ENCODE measurements around the gene DDN. TPM values are rescaled to one million over a fixed set of nuclear protein-coding genes. Genes with fewer than 3 reads are reported as not detected.

Gene DDN
- total RNA-seq, 2 experiments from 2014 or later, result 0.72 to 1.2 TPM

DNA sequence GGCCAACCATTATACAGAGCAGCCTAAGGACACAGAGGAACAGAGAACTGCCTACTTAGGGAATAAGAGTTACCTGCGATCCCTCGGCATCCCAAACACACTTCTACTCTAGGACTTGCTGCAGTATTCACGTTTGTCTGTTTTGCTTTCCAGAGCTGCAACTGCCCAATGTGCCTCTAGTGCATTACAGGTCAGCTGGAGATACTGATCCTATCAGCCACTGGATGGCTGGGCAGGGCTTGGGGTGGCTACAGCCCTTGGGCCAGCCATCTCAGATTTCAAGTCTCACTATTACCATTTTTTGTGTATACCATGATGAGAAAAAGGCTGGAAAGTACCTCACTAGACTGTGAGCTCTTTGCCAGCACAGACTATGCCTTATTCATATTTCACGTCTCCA is 46.5 kb downstream of the DDN start:
- intact Hi-C loops (cut with micrococcal nuclease), result no loop called here
- Mint-ChIP-seq H3K36me3 (ENCODE audit: low read depth) (peaks cover 6% of the 10 kb centered on the region), H3K4me3 (no peak overlapping the region), H3K4me1 (ENCODE audit: low read depth) (peaks cover 28% of the 10 kb centered on the region), H3K27me3 (no peaks in the 10 kb centered on the region), H3K9me3 (no peaks in the 10 kb centered on the region), H3K27ac (no peak overlapping the region)
- DNase-seq, result no peak
- ChIA-PET CTCF (interaction anchor here (0.7 to 51.8 kb wide), 10 partner anchors 11 to 111 kb away, joined by 3 to 896 read pairs (median 5); partner anchors contain the start of genes DDN, DDX23, FKBP11 and WNT1), POLR2A (interaction anchor here (0.7 to 2.5 kb wide), 4 partner anchors 9 to 100 kb away, joined by 3 to 11 read pairs (median 4); partner anchors contain the start of genes DDX23 and FKBP11)
- no peak for ATAC-seq
- TF ChIP-seq, protein P1, sequence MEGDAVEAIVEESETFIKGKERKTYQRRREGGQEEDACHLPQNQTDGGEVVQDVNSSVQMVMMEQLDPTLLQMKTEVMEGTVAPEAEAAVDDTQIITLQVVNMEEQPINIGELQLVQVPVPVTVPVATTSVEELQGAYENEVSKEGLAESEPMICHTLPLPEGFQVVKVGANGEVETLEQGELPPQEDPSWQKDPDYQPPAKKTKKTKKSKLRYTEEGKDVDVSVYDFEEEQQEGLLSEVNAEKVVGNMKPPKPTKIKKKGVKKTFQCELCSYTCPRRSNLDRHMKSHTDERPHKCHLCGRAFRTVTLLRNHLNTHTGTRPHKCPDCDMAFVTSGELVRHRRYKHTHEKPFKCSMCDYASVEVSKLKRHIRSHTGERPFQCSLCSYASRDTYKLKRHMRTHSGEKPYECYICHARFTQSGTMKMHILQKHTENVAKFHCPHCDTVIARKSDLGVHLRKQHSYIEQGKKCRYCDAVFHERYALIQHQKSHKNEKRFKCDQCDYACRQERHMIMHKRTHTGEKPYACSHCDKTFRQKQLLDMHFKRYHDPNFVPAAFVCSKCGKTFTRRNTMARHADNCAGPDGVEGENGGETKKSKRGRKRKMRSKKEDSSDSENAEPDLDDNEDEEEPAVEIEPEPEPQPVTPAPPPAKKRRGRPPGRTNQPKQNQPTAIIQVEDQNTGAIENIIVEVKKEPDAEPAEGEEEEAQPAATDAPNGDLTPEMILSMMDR (IDR thresholded peaks at IDR 0.05), result no peak

DNA sequence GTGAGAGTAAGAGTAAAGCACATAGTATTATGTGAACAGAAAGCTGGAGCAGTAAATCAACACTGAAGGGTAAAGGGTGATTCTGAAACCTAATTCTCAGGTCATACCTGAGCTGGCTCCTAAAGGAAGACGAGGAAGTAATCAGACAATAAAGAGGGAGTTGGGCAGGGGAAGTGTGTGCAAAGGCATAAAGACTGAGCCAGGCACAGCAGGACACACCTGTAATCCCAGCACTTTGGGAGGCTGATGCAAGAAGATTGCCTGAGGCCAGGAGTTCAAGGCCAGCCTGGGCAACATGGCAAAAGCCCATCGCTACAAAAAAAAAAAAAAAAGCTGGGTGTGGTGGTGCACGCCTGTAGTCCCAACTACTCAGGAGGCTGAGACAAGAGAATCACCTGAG is 51.4 kb downstream of the DDN start:
- intact Hi-C loops (cut with micrococcal nuclease), result no loop called here
- peaks cover 10% of the 10 kb centered on the region for H3K4me1 Mint-ChIP-seq (ENCODE audit: low read depth)
- no peak overlapping the region for H3K27ac Mint-ChIP-seq
- TF ChIP-seq, protein P1 (IDR thresholded peaks at IDR 0.05), result no peak
- ATAC-seq, result no peak
- no peak for DNase-seq
- H3K9me3 Mint-ChIP-seq, result no peaks in the 10 kb centered on the region
- CTCF ChIA-PET, result interaction anchor here (0.9 to 51.8 kb wide), 10 partner anchors 10 to 141 kb away, joined by 3 to 896 read pairs (median 4); partner anchors contain the start of genes ARF3, DDN and WNT1
- H3K36me3 Mint-ChIP-seq (ENCODE audit: low read depth), result peaks cover 7% of the 10 kb centered on the region
- no peak overlapping the region for H3K4me3 Mint-ChIP-seq
- POLR2A ChIA-PET, result interaction anchor here (1.0 kb wide), 1 partner anchor 11 kb away, joined by 3 read pairs; no protein-coding TSS in a partner anchor
- H3K27me3 Mint-ChIP-seq, result no peaks in the 10 kb centered on the region

DNA sequence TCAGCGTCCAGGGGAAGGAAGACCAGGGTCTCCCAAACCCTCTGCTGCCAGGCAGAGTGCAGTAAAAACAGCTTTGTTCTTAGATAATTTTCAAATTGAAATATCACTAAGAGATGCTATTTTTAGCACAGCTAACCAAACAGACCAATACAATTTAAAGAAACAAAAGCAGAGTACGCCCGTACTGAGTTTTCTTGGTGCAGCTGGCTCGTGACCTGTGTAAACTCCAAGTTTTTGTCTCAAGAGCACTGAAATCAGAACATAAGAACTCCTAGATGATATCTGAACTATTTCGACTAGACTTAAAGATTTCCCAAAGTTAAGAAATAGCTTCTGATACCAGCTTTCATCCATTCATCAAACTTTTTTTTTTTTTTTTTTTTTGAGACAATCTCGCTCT is 52.2 kb downstream of the DDN start:
- peaks cover 7% of the 10 kb centered on the region for H3K36me3 Mint-ChIP-seq (ENCODE audit: low read depth)
- TF ChIP-seq, protein P1 (IDR thresholded peaks at IDR 0.05), result no peak
- DNase-seq (no peak), ATAC-seq (no peak)
- no peaks in the 10 kb centered on the region for H3K9me3 Mint-ChIP-seq
- peaks cover 10% of the 10 kb centered on the region for H3K4me1 Mint-ChIP-seq (ENCODE audit: low read depth)
- intact Hi-C loops (cut with micrococcal nuclease), result no loop called here
- no peaks in the 10 kb centered on the region for H3K27me3 Mint-ChIP-seq
- H3K27ac Mint-ChIP-seq, result no peak overlapping the region
- no peak overlapping the region for H3K4me3 Mint-ChIP-seq
- ChIA-PET POLR2A (interaction anchor here (1.0 to 1.1 kb wide), 2 partner anchors 10 to 16 kb away, joined by 3 to 4 read pairs; no protein-coding TSS in a partner anchor), CTCF (interaction anchor here (0.9 to 51.8 kb wide), 8 partner anchors 11 to 97 kb away, joined by 3 to 896 read pairs (median 4); partner anchors contain the start of genes DDN and WNT1)

DNA sequence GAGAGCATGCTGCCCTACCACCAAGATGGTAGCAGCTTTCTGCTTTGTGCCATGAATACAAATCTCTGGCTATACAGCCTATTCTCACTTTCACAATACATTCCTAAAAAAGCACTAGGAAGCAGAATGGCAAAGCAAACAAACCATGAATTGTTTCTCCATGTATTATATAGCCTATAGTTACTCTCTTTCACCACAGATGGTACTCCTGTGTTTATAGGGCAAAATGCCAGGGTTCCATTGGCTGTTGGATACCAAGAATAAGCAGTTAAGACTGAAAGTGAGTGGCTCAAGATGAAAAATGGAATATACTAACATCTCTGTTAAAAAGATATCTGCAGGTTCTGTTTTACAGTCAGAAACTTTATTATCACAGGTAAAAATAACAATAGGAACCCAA is 53.0 kb downstream of the DDN start:
- Mint-ChIP-seq H3K27me3 (no peaks in the 10 kb centered on the region), H3K4me1 (ENCODE audit: low read depth) (peaks cover 10% of the 10 kb centered on the region), H3K36me3 (ENCODE audit: low read depth) (peaks cover 7% of the 10 kb centered on the region), H3K27ac (no peak overlapping the region), H3K4me3 (no peak overlapping the region), H3K9me3 (no peaks in the 10 kb centered on the region)
- ChIA-PET POLR2A (interaction anchor here (1.1 kb wide), 1 partner anchor 15 kb away, joined by 4 read pairs; no protein-coding TSS in a partner anchor), CTCF (interaction anchor here (0.7 to 51.8 kb wide), 6 partner anchors 10 to 98 kb away, joined by 3 to 896 read pairs (median 6); partner anchors contain the start of genes DDN and WNT1)
- DNase-seq (no peak), ATAC-seq (no peak)
- intact Hi-C loops (cut with micrococcal nuclease), result no loop called here
- TF ChIP-seq, protein P1 (IDR thresholded peaks at IDR 0.05), result no peak

Other genes with a start within 250 kb of the DDN start
- not detected for gene ADCY6, start 210.3 kb downstream of the DDN start, total RNA-seq
- 1 to 10 TPM; 7.7 to 8.2 TPM for gene CACNB3, start 180.9 kb downstream of the DDN start, total RNA-seq
- gene DDX23, start 147.2 kb downstream of the DDN start, total RNA-seq, result 10 to 100 TPM; 84.5 to 95.6 TPM
- 1 to 10 TPM; 2.3 to 3.2 TPM for gene RND1, start 133.5 kb downstream of the DDN start, total RNA-seq
- gene FKBP11, start 73.9 kb downstream of the DDN start, total RNA-seq, result 100 to 1,000 TPM in 1 of 2 experiments, 10 to 100 TPM in 1; 96.2 to 100 TPM
- gene ARF3, start 41.9 kb downstream of the DDN start, total RNA-seq, result 10 to 100 TPM; 58.3 to 67.6 TPM
- under 1 TPM; 0.72 to 0.92 TPM for gene WNT10B, start 27.6 kb downstream of the DDN start, total RNA-seq
- not detected for gene WNT1, start 21.1 kb downstream of the DDN start, total RNA-seq
- gene PRKAG1, start 19.4 kb upstream of the DDN start, total RNA-seq, result 10 to 100 TPM; 43.3 to 47.3 TPM
- 10 to 100 TPM; 57.5 to 62.3 TPM for gene KMT2D, start 61.4 kb upstream of the DDN start, total RNA-seq
- gene RHEBL1, start 70.6 kb upstream of the DDN start, total RNA-seq, result 10 to 100 TPM; 18.5 to 19.8 TPM
- under 1 TPM in 1 of 2 experiments, not detected in 1; 0.14 TPM for gene DHH, start 95.4 kb upstream of the DDN start, total RNA-seq
- 10 to 100 TPM; 43.5 to 50.9 TPM for gene LMBR1L, start 111.5 kb upstream of the DDN start, total RNA-seq
- gene TUBA1B, start 132.0 kb upstream of the DDN start, total RNA-seq, result 1,000 to 10,000 TPM; 2,169 to 2,181 TPM
- gene TUBA1A, start 189.7 kb upstream of the DDN start, total RNA-seq, result 10 to 100 TPM; 70.6 to 71.2 TPM

Data from activated CD8-positive, alpha-beta T cell treated with anti-CD3 and anti-CD28 coated beads for 36 hours (primary cell).